Keratinocyte (primary cell): ENCODE measurements around the gene GRIN3B. TPM values are rescaled to one million over a fixed set of nuclear protein-coding genes. Genes with fewer than 3 reads are reported as not detected.

Experiments
- DNase-seq: peaks from one replicate; pipeline ENCODE4 v3.0.0-alpha.2; 2011; ENCODE audit warnings: low read depth, missing footprints, low spot score
- FAIRE-seq: peaks from 2 replicates; lab custom pipeline; 2011; peaks lifted over from hg19 to GRCh38; lab: Jason Lieb, UNC
- H2AFZ ChIP-seq: 2 replicates; pipeline ENCODE4 v1.6.0; 2012; ENCODE audit warnings: low read length, control low read depth, inconsistent platforms; ENCODE audit not compliant: control insufficient read depth
- H3K27ac ChIP-seq: 2 replicates; pipeline ENCODE4 v1.5.1; 2011; ENCODE audit warnings: low read length; ENCODE audit not compliant: control insufficient read depth, insufficient read depth
- H3K27me3 ChIP-seq: 3 replicates; pipeline ENCODE4 v1.6.0; 2011; ENCODE audit warnings: low read length; ENCODE audit not compliant: control insufficient read depth, insufficient read depth; ENCODE audit errors: extremely low read depth
- H3K36me3 ChIP-seq, 2 experiments: 2 replicates in 1 of 2; 3 replicates in 1 of 2; pipeline ENCODE4 v1.5.1; 2011; ENCODE audit warnings: low read length in 2 of 2, mild to moderate bottlenecking in 1 of 2; ENCODE audit not compliant: control insufficient read depth in 2 of 2, insufficient read depth in 2 of 2; ENCODE audit errors: extremely low read depth in 1 of 2
- H3K4me1 ChIP-seq: 3 replicates; pipeline ENCODE4 v1.5.1; 2011; ENCODE audit warnings: low read length; ENCODE audit not compliant: control insufficient read depth, insufficient read depth; ENCODE audit errors: extremely low read depth
- H3K4me2 ChIP-seq: 3 replicates; pipeline ENCODE4 v1.6.0; 2011; ENCODE audit warnings: low read depth, low read length; ENCODE audit not compliant: control insufficient read depth, insufficient read depth; ENCODE audit errors: extremely low read depth
- H3K4me3 ChIP-seq, 3 experiments: fragments of 200-600 bp in 1 of 3; sonication (generic) in 1 of 3; 2 replicates in 2 of 3; 3 replicates in 1 of 3; pipeline ENCODE4 v1.5.1; 2011 to 2016; ENCODE audit warnings: low read length in 3 of 3, mild to moderate bottlenecking in 3 of 3, control low read depth in 2 of 3, inconsistent platforms in 1 of 3, low read depth in 1 of 3, mixed read lengths in 1 of 3, mixed run types in 1 of 3, moderate library complexity in 1 of 3; ENCODE audit not compliant: control insufficient read depth in 2 of 3, insufficient read depth in 2 of 3; ENCODE audit errors: extremely low read depth in 1 of 3
- H3K79me2 ChIP-seq: 2 replicates; pipeline ENCODE4 v1.6.0; 2012; ENCODE audit warnings: low read length; ENCODE audit not compliant: control insufficient read depth, insufficient read depth
- H3K9ac ChIP-seq: 3 replicates; pipeline ENCODE4 v1.6.0; 2011; ENCODE audit warnings: low read length; ENCODE audit not compliant: control insufficient read depth, insufficient read depth; ENCODE audit errors: extremely low read depth
- H3K9me1 ChIP-seq: 3 replicates; pipeline ENCODE4 v1.6.0; 2011; ENCODE audit warnings: low read length; ENCODE audit not compliant: control insufficient read depth, insufficient read depth; ENCODE audit errors: extremely low read depth
- H3K9me3 ChIP-seq: 2 replicates; pipeline ENCODE4 v1.5.1; 2012; ENCODE audit warnings: low read depth, low read length; ENCODE audit not compliant: control insufficient read depth
- H4K20me1 ChIP-seq: 3 replicates; pipeline ENCODE4 v1.6.0; 2011; ENCODE audit warnings: low read length; ENCODE audit not compliant: control insufficient read depth, insufficient read depth; ENCODE audit errors: extremely low read depth
- EZH2 ChIP-seq: IDR thresholded peaks from one replicate; pipeline ENCODE4 v1.6.1; 2012; ENCODE audit warnings: inconsistent platforms, mild to moderate bottlenecking, low read length, moderate library complexity
- dilution Hi-C: fragments of 300-500 bp; cut with MboI; formaldehyde crosslinking; loops from one replicate; pipeline ENCODE4 v1.7.0; 2020; ENCODE audit warnings: low sequenced_read_pairs; ENCODE audit not compliant: extremely low pct_ligation_motif_present
- polyA plus RNA-seq, 5 experiments: library from polyadenylated mRNA; depleted of rRNA in 3 of 5; stranded (reverse) in 3 of 5; stranded (forward) in 1 of 5; unstranded in 1 of 5; fragments of >200 nt; gene quantifications; 1 replicate in 1 of 5; 2 replicates in 3 of 5; 3 replicates in 1 of 5; pipeline versions ENCODE4 v1.2.1 to v1.2.3, GENCODE V29; 2011 to 2012; ENCODE audit warnings: missing spikeins in 2 of 5, low read depth in 1 of 5, low replicate concordance in 1 of 5
- TF ChIP-seq, protein P1 (sequence below), 3 experiments: IDR thresholded peaks in 1 of 3; conservative IDR thresholded peaks in 1 of 3; optimal IDR thresholded peaks in 1 of 3; 2 replicates in 2 of 3; 3 replicates in 1 of 3; pipeline versions ENCODE3 to v1.5.1; 2011; ENCODE audit warnings: low read length in 3 of 3, mild to moderate bottlenecking in 3 of 3, moderate library complexity in 2 of 3, control low read depth in 1 of 3, inconsistent platforms in 1 of 3; ENCODE audit not compliant: insufficient read depth in 2 of 3; ENCODE audit errors: extremely low read depth in 1 of 3

Gene GRIN3B
- polyA plus RNA-seq, 1 donor (not counting 4 experiments of a cell fraction or from before 2014, with no cell fraction given), result 0.20 TPM

DNA sequence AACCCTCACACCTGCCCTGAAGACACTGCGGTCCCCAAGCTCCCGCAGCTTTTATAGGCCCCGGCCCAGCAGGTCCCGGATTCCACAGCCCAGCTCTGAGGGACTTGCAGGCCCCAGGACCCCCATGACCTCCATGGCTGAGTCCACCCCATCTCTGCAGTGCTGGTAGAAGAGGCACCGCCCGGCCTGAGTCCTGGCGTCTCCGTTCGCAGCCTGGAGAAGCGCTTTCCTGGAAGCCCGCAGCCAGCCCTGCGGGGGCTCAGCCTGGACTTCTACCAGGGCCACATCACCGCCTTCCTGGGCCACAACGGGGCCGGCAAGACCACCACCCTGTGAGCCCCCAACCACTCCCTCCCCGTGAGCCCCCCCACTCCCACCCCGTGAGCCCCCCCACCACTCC, 48.9 kb downstream of the GRIN3B start:
- Histone ChIP-seq H3K79me2 (no peaks in the 10 kb centered on the region), H3K9me1 (no peaks in the 10 kb centered on the region), H3K4me2 (no peak overlapping the region), H3K27ac (no peak overlapping the region), H3K27me3 (no peaks in the 10 kb centered on the region), H3K9me3 (no peaks in the 10 kb centered on the region), H3K9ac (no peak overlapping the region), H2AFZ (no peak overlapping the region), H4K20me1 (no peaks in the 10 kb centered on the region), H3K36me3 (peaks cover 0 to 8% of the 10 kb centered on the region in 2 experiments), H3K4me3 (no peak overlapping the region), H3K4me1 (no peaks in the 10 kb centered on the region)
- FAIRE-seq (no peak), DNase-seq (no peak)
- no peak for TF ChIP-seq EZH2
- TF ChIP-seq, protein P1, sequence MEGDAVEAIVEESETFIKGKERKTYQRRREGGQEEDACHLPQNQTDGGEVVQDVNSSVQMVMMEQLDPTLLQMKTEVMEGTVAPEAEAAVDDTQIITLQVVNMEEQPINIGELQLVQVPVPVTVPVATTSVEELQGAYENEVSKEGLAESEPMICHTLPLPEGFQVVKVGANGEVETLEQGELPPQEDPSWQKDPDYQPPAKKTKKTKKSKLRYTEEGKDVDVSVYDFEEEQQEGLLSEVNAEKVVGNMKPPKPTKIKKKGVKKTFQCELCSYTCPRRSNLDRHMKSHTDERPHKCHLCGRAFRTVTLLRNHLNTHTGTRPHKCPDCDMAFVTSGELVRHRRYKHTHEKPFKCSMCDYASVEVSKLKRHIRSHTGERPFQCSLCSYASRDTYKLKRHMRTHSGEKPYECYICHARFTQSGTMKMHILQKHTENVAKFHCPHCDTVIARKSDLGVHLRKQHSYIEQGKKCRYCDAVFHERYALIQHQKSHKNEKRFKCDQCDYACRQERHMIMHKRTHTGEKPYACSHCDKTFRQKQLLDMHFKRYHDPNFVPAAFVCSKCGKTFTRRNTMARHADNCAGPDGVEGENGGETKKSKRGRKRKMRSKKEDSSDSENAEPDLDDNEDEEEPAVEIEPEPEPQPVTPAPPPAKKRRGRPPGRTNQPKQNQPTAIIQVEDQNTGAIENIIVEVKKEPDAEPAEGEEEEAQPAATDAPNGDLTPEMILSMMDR (optimal IDR thresholded peaks at IDR 0.05 in 1 of 3, IDR thresholded peaks at IDR 0.05 in 1 of 3, conservative IDR thresholded peaks at IDR 0.05 in 1 of 3; ENCODE audit: extremely low read depth in 1 of 3, insufficient read depth in 2 of 3, low read length in 3 of 3), result no peak
- dilution Hi-C loops, result no loop called here

DNA sequence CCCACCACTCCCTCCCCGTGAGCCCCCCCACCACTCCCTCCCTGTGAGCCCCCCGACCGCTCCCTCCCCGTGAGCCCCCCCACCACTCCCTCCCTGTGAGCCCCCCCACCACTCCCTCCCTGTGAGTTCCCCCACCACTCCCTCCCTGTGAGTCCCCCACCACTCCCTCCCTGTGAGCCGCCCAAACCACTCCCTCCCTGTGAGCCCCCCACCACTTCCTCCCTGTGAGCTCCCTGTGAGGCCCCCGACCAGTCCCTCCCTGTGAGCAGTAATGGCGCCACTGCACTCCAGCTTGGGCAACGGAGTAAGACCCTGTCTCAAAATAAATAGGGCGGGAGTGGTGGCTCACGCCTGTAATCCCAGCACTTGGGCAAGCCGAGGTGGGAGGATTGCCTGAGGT, 49.6 kb downstream of the GRIN3B start:
- no peaks in the 10 kb centered on the region for H3K9me3 ChIP-seq
- FAIRE-seq (no peak), DNase-seq (no peak)
- TF ChIP-seq, protein P1 (optimal IDR thresholded peaks at IDR 0.05 in 1 of 3, IDR thresholded peaks at IDR 0.05 in 1 of 3, conservative IDR thresholded peaks at IDR 0.05 in 1 of 3; ENCODE audit: extremely low read depth in 1 of 3, insufficient read depth in 2 of 3, low read length in 3 of 3), result no peak
- no peak for TF ChIP-seq EZH2
- H3K27me3 ChIP-seq, result no peaks in the 10 kb centered on the region
- no peaks in the 10 kb centered on the region for H3K4me1 ChIP-seq
- H3K79me2 ChIP-seq, result no peaks in the 10 kb centered on the region
- no peaks in the 10 kb centered on the region for H3K9me1 ChIP-seq
- no peaks in the 10 kb centered on the region for H4K20me1 ChIP-seq
- dilution Hi-C loops, result no loop called here
- no peak overlapping the region for H3K27ac ChIP-seq
- no peak overlapping the region for H3K4me3 ChIP-seq
- no peak overlapping the region for H3K4me2 ChIP-seq
- H2AFZ ChIP-seq, result no peak overlapping the region
- no peak overlapping the region for H3K9ac ChIP-seq
- peaks cover 0 to 11% of the 10 kb centered on the region in 2 experiments for H3K36me3 ChIP-seq
